Neuron (in vitro differentiated cells): ENCODE measurements around the gene ZNF512B.
"Not testable (repeated sequence)": the region's sequence is repeated elsewhere in the genome, so short reads cannot be mapped to it uniquely, and the experiment has no call there.

ENCODE experiments used
- H2AFZ ChIP-seq: one replicate; pipeline ENCODE4 v1.6.1; 2013; ENCODE audit warnings: low read depth, mild to moderate bottlenecking, inconsistent platforms, low read length, moderate library complexity
- H3K27me3 ChIP-seq: one replicate; pipeline ENCODE4 v1.6.1; 2013; ENCODE audit warnings: low read length; ENCODE audit not compliant: insufficient read depth
- H3K36me3 ChIP-seq: one replicate; pipeline ENCODE4 v1.6.1; 2013; ENCODE audit warnings: low read length; ENCODE audit not compliant: insufficient read depth
- H3K4me1 ChIP-seq: one replicate; pipeline ENCODE4 v1.6.1; 2013; ENCODE audit warnings: low read length; ENCODE audit not compliant: insufficient read depth
- H3K4me3 ChIP-seq: 2 replicates; pipeline ENCODE4 v1.5.1; 2013; ENCODE audit warnings: mild to moderate bottlenecking, low read length, moderate library complexity
- H3K9me3 ChIP-seq: one replicate; pipeline ENCODE4 v1.6.1; 2013; ENCODE audit warnings: low read length

ZNF512B gene

DNA sequence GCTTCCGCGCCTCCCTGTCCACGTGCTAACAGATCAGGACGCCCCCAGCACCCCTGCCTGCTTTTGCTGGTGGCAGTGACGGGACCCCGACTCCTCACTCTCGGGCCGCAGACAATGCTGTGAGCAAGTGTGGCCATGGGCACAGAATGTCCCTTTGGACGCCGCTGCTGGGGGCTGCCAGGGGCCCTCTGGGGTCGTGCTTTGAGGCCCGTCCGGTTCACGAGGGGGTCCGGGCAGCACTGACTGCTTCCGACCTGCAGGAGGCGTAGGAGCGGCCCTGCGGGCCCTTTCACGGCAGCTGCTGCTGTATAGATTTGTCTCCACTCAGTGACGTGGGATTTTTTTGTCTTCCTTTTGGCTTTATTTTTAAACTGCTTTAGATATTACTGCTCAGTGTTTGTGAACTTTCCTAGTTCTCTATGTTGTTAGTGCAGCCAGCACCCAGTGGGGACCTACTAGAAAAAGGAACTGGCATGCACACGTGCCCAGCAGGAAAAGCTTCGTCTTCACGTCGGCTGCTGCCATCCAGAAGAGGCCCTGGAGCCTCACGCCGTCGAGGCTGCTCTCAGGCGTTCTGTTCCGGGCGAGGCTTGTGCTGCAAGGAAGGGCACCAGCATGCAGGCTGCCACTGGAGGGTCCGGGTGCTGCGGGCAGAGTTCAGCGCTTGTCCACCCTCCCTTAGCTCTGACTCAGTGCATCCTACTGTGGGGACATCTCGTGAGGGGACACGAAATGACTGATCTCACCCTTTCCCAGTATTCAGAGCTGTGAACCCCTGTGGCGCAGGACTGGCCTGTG is 35.3 kb downstream of the ZNF512B start:
- H3K36me3 ChIP-seq: peaks cover 70% of the 10 kb centered on the region
- no peak overlapping the region for H2AFZ ChIP-seq
- no peaks in the 10 kb centered on the region for H3K4me1 ChIP-seq
- H3K4me3 ChIP-seq: no peak overlapping the region
- no peaks in the 10 kb centered on the region for H3K27me3 ChIP-seq
- peaks cover 7% of the 10 kb centered on the region for H3K9me3 ChIP-seq

DNA sequence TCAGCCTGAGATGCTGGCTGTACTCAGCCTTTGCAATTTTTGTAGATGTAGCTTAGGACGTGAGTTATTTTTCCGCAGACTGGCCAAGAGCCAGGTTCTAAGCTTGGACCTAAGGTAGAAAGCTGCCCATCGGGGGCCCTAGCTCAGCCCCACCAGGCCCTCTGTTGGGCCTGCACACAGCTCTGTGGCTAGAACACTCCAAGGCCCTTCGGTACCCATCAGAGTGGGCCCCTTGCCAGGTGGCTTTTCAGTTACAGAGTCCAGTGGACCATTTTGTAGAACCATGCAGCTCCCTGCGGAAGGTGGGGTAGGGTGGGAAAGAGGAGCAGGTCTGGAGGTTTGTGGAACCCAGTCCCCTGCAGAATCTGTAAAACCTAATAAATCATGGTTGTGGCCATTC is 36.1 kb downstream of the ZNF512B start:
- H3K27me3 ChIP-seq: no peaks in the 10 kb centered on the region
- no peak overlapping the region for H2AFZ ChIP-seq
- no peaks in the 10 kb centered on the region for H3K4me1 ChIP-seq
- H3K9me3 ChIP-seq: peaks cover 6% of the 10 kb centered on the region
- H3K36me3 ChIP-seq: peaks cover 70% of the 10 kb centered on the region
- H3K4me3 ChIP-seq: no peak overlapping the region

DNA sequence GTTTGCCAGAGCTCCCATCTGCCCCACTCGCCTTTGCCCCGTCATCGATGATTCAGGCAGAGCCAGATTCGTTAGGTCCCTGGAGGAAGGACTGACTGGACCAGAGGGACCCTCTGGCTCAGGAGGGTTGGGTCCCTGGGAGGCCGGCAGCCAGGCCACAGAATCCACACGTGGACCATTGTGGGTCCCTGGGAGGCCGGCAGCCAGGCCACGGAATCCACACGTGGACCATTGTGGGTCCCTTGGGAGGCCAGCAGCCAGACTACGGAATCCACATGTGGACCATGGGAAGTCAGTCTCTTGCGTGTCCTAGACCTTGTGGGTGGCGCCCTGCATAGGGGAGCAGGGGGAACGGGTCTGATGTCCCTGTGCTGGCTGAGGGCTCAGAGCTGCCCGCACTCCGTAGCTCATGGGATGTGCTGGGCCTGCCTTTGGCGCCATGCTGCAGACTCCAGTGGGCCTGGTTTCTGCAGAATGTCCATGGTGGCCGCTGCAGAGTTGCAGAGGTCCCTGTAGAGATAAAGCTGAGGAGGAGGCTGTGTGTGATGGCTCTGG is 37.0 kb downstream of the ZNF512B start:
- Histone ChIP-seq H2AFZ (no peak overlapping the region), H3K4me3 (no peak overlapping the region), H3K36me3 (peaks cover 76% of the 10 kb centered on the region), H3K27me3 (no peaks in the 10 kb centered on the region), H3K9me3 (peaks cover 3% of the 10 kb centered on the region), H3K4me1 (no peaks in the 10 kb centered on the region)

DNA sequence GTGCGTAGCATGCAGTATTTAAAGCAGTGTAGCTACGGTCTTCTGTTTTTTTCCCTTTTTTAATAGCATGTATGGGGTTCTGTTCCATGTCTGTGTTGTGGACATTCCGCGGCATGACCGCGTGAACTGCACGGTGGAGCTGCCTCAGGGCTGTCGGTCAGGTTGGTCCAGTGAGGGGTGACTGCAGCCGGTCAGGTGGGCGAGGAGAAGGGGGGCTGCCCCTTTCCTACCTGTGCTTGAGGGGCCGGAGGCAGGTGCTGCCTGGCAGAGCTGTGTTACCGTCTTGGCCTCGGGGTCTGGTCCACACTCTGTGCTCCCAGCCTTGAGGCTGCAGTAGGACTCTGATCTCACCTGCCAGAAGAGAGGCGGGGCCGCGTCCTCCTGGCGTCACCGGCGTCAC is 38.0 kb downstream of the ZNF512B start:
- Histone ChIP-seq H2AFZ (no peak overlapping the region), H3K4me3 (no peak overlapping the region), H3K36me3 (peaks cover 80% of the 10 kb centered on the region), H3K9me3 (peaks cover 2% of the 10 kb centered on the region), H3K4me1 (no peaks in the 10 kb centered on the region), H3K27me3 (no peaks in the 10 kb centered on the region)

DNA sequence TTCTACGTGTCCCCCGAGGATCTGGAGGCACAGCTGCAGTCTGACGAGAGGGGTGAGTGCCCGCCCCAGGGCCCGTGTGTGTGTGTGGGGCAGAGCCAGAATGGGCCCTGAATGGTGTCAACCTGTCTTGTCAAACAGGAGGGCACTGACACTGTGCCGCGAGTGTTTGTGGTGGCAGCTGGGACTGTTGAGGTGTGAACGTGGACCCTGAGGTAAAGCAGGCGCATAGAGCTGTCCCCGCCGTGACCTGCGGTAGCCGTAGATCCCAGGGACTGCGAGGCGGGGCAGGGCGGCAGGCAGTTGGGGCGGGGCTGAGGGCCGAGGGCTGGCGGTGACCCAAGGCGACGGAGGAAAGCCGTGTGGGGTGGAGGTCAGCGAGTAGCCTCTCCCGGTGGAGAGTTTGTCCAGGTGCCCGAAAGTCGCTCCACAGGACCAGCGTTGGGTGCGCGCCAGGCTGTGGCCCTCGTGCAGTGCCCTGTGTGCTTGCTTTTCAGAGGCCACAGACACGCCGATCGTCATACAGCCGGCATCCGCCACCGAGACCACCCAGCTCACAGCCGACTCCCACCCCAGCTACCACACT is 38.7 kb downstream of the ZNF512B start:
- H3K27me3 ChIP-seq: no peaks in the 10 kb centered on the region
- H3K4me3 ChIP-seq: no peak overlapping the region
- no peak overlapping the region for H2AFZ ChIP-seq
- no peaks in the 10 kb centered on the region for H3K4me1 ChIP-seq
- peaks cover 2% of the 10 kb centered on the region for H3K9me3 ChIP-seq
- H3K36me3 ChIP-seq: peaks cover 82% of the 10 kb centered on the region

DNA sequence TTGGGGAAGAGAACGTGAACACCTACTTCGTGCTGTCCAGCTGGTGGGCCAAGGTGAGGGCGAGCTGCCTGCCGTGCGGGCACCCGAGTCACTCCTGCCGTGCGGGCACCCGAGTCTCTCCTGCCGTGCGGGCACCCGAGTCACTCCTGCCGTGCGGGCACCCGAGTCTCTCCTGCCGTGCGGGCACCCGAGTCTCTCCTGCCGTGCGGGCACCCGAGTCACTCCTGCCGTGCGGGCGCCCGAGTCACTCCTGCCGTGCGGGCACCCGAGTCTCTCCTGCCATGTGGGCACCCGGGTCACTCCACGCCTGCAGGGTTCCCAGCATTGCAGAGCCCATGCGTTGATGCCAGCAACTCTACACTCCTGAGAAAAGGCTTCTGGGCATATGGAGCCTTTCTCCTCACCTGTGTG is 40.3 kb downstream of the ZNF512B start:
- not testable (repeated sequence) for H3K4me1 ChIP-seq, H3K4me3 ChIP-seq, H3K9me3 ChIP-seq, H2AFZ ChIP-seq, H3K27me3 ChIP-seq
- peaks cover 67% of the 10 kb centered on the region for H3K36me3 ChIP-seq

DNA sequence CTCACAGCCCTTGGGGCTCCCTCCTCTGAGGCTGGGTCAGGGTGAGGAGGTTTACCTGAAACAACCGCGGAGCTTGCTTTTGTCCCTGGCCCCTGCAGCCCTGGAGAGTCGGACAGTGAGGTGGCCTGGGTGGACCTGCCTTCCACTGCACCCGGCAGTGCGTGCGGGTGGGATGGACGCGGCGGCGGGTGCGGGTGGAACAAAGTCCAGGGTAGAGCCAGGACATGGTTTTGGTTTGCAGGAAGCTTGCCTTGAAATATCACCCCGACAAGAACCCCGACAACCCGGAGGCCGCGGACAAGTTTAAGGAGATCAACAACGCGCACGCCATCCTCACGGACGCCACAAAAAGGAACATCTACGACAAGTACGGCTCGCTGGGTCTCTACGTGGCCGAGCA is 40.7 kb downstream of the ZNF512B start:
- H3K4me3 ChIP-seq: no peak overlapping the region
- peaks cover 65% of the 10 kb centered on the region for H3K36me3 ChIP-seq
- no peak overlapping the region for H2AFZ ChIP-seq
- H3K4me1 ChIP-seq: no peaks in the 10 kb centered on the region
- no peaks in the 10 kb centered on the region for H3K27me3 ChIP-seq
- H3K9me3 ChIP-seq: peaks cover 2% of the 10 kb centered on the region

DNA sequence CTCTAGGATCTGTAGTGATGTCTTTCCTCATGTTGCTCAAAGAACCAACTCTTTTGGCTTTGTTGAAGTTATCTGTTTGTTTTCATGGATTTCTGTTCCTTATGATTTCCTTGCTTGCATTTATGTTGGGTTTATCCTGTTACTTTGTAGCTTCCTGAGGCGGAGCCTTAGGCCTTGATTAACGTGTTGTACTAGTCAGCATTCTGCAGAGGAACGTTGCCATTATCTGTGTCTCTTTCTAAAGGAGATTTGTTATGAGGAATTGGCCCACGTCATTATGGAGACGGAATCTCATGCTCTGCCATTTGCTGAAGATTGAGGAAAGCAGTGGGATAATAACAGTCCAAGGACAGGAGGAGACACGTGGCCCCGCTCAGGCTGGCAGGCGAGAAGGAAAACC is 43.4 kb downstream of the ZNF512B start:
- no peak overlapping the region for H3K4me3 ChIP-seq
- H2AFZ ChIP-seq: no peak overlapping the region
- H3K36me3 ChIP-seq: peaks cover 45% of the 10 kb centered on the region
- H3K27me3 ChIP-seq: no peaks in the 10 kb centered on the region
- no peaks in the 10 kb centered on the region for H3K4me1 ChIP-seq
- no peaks in the 10 kb centered on the region for H3K9me3 ChIP-seq

DNA sequence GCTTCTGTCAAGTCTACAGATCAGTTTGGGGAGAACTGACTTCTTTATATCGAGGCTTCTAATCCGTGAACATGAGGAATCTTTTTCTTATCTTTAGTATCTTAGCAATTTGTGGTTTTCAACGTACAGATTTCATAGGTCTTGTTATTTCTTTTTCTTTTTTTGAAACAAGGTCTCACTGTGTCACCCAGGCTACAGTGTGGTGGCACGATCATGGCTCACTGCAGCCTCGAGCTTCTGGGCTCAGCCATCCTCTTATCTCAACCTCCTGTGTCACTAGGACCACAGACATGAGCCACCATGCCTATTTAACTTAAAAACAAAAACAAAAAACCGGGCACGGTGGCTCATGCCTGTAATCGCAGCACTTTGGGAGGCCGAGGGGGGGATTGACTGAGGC is 45.5 kb downstream of the ZNF512B start:
- H3K27me3 ChIP-seq: no peaks in the 10 kb centered on the region
- H2AFZ ChIP-seq: no peak overlapping the region
- H3K4me1 ChIP-seq: no peaks in the 10 kb centered on the region
- peaks cover 31% of the 10 kb centered on the region for H3K36me3 ChIP-seq
- H3K9me3 ChIP-seq: no peaks in the 10 kb centered on the region
- H3K4me3 ChIP-seq: no peak overlapping the region

DNA sequence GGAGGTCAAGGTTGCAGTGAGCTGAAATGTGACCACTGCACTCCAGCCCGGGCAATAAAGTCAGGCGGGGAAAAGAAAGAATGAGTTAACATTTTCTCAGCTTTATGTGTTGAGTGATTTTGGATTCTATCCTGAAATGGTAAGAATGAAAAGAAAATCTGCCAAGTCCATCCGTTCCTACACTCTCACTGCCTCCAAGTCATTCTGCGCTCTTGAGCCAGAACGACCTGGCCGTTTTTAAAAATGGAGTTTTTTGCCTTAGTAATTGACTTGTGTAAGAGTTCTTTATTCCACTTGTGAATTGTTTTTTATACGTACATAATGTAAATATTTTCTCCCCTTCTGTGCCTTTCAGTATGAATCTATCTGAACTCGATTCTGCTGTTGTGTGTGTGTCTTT is 46.1 kb downstream of the ZNF512B start:
- Histone ChIP-seq H3K9me3 (no peaks in the 10 kb centered on the region), H3K4me3 (no peak overlapping the region), H3K4me1 (no peaks in the 10 kb centered on the region), H3K27me3 (no peaks in the 10 kb centered on the region), H3K36me3 (peaks cover 29% of the 10 kb centered on the region), H2AFZ (no peak overlapping the region)

DNA sequence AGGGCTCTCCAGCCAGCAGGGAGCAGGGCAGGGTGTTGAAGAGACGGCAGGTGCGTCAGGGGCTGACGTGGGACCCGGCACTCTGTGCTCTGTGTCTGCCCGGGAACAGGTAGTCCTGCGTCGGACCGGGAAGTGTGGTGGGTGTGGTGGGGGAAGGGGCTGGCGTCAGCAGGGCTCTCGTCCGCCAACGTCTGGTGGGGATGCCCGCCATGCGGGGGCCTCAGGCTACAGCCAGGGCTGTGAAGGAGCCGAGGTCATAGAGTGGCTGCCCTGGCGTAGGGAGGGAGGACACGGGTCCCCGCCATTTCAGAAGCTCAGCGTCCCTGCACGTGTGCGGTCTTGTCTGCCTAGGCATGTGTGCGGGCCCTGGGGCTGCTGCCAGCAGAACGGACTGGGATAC is 49.5 kb downstream of the ZNF512B start:
- peaks cover 2% of the 10 kb centered on the region for H3K9me3 ChIP-seq
- H3K4me1 ChIP-seq: no peaks in the 10 kb centered on the region
- H3K36me3 ChIP-seq: peaks cover 10% of the 10 kb centered on the region
- no peak overlapping the region for H2AFZ ChIP-seq
- no peaks in the 10 kb centered on the region for H3K27me3 ChIP-seq
- H3K4me3 ChIP-seq: no peak overlapping the region

DNA sequence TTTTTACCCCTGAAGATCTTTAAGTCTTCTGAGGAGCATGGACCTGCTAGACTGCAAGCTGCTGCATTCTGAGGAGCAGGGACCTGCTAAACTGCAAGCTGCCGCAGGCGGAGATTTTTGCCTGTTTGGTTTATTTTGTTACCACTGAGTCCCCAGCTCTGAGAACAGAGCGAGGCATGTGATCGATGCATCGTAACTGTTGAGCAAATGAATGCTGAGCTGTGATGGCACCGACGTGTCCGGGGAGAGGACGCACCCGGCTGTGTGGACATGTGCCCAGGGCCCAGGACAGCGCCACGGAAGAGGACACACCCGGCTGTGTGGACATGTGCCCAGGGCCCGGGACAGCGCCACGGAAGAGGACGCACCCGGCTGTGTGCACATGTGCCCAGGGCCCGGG is 50.6 kb downstream of the ZNF512B start:
- no peak overlapping the region for H3K4me3 ChIP-seq
- H3K36me3 ChIP-seq: peaks cover 10% of the 10 kb centered on the region
- peaks cover 2% of the 10 kb centered on the region for H3K9me3 ChIP-seq
- no peak overlapping the region for H2AFZ ChIP-seq
- H3K4me1 ChIP-seq: peaks cover 3% of the 10 kb centered on the region
- no peaks in the 10 kb centered on the region for H3K27me3 ChIP-seq

DNA sequence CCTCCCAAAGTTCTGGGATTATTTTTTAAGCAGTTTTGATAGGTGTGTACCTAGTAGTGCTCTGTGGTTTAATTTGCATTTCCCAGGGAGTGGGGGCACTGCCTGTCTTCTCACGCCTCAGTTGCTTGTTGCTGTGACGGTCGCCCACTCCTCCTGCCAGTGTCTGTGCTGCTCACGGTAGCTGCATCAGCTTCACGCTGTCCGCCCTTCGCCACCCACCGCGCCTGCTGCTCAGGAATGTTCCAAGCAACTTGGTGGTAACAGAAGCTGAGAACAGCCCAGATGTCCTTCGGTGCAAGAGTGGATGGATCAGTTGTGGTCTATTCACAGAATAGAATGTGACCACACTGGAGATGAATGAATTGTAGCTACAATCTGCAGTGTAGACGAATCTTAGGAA is 51.9 kb downstream of the ZNF512B start:
- peaks cover 3% of the 10 kb centered on the region for H3K4me1 ChIP-seq
- no peak overlapping the region for H2AFZ ChIP-seq
- H3K9me3 ChIP-seq: peaks cover 2% of the 10 kb centered on the region
- H3K36me3 ChIP-seq: peaks cover 10% of the 10 kb centered on the region
- H3K27me3 ChIP-seq: no peaks in the 10 kb centered on the region
- H3K4me3 ChIP-seq: no peak overlapping the region
